Measurements from ENCODE around the gene IHH. TPM values are rescaled to one million over a fixed set of nuclear protein-coding genes. Genes with fewer than 3 reads are reported as not detected.

The IHH gene
- total RNA-seq, 1 experiment from 2014 or later = not detected

GRCh38 chr2:219018286-219018685 lies 42.4 kb downstream of the IHH start:
- Histone ChIP-seq H3K23ac (ENCODE audit: insufficient read length, low read depth, low read length) (no peak overlapping the region), H2BK15ac (ENCODE audit: low read depth, low read length) (no peak overlapping the region), H3K23me2 (ENCODE audit: insufficient read length, low read depth, low read length, poor library complexity, severe bottlenecking) (no peaks in the 10 kb centered on the region), H3K4ac (ENCODE audit: low read depth, low read length) (no peak overlapping the region), H3K4me2 (ENCODE audit: insufficient read depth, insufficient read length, low read length) (no peak overlapping the region), H3K56ac (ENCODE audit: insufficient read length, low read depth, low read length) (no peak overlapping the region), H3T11ph (ENCODE audit: low read length) (no peak overlapping the region), H2BK120ac (ENCODE audit: low read depth, low read length, poor library complexity, severe bottlenecking) (no peak overlapping the region), H3K27ac (ENCODE audit: insufficient read length, low read depth, low read length) (no peak overlapping the region), H3K79me2 (ENCODE audit: insufficient read depth, low read length) (no peaks in the 10 kb centered on the region), H4K8ac (replicated peaks; ENCODE audit: insufficient read length, low read depth, low read length) (no peak overlapping the region), H3K79me1 (ENCODE audit: insufficient read depth, low read depth, low read length, poor library complexity, severe bottlenecking) (no peaks in the 10 kb centered on the region), H3K18ac (ENCODE audit: insufficient read length, low read depth, low read length) (no peak overlapping the region), H4K20me1 (ENCODE audit: control insufficient read depth, insufficient read depth, insufficient read length) (no peaks in the 10 kb centered on the region), H2AK5ac (ENCODE audit: insufficient read length, low read length) (no peak overlapping the region), H3K9ac (ENCODE audit: extremely low read depth, insufficient read length, low read length) (no peak overlapping the region), H3K9me3 (ENCODE audit: control insufficient read depth, low read depth, low read length) (no peaks in the 10 kb centered on the region), H2BK5ac (ENCODE audit: insufficient read length, low read length) (no peak overlapping the region), H2BK20ac (ENCODE audit: low read depth, low read length, poor library complexity, severe bottlenecking) (no peak overlapping the region), H2AFZ (ENCODE audit: low read length) (no peak overlapping the region), H4K5ac (ENCODE audit: insufficient read length, low read depth, low read length) (no peak overlapping the region), H3K27me3 (ENCODE audit: insufficient read depth, low read length) (no peaks in the 10 kb centered on the region; the same call in 1 of the 2 replicates), H2BK12ac (ENCODE audit: insufficient read length, low read depth, low read length) (no peak overlapping the region), H3K4me1 (ENCODE audit: insufficient read depth, low read length) (no peaks in the 10 kb centered on the region), H4K91ac (ENCODE audit: insufficient read length, low read depth, low read length) (no peak overlapping the region), H3K14ac (ENCODE audit: insufficient read depth, low read length) (no peak overlapping the region)
- no CpG with 5 or more reads among the region's 7 CpGs for WGBS (ENCODE audit: extremely low coverage, insufficient read length, low lambda C conversion rate)
- H3K4me1 Mint-ChIP-seq = peaks cover 2 to 3% of the 10 kb centered on the region in 2 experiments; a peak in 3 of 4 replicates
- H3K36me3 Mint-ChIP-seq (ENCODE audit: insufficient read depth in 1 of 3, low read depth in 3 of 3) = no peaks in the 10 kb centered on the region
- H3K27ac Mint-ChIP-seq = no peak overlapping the region
- H3K4me3 Mint-ChIP-seq = no peak overlapping the region
- TF ChIP-seq, protein P1, sequence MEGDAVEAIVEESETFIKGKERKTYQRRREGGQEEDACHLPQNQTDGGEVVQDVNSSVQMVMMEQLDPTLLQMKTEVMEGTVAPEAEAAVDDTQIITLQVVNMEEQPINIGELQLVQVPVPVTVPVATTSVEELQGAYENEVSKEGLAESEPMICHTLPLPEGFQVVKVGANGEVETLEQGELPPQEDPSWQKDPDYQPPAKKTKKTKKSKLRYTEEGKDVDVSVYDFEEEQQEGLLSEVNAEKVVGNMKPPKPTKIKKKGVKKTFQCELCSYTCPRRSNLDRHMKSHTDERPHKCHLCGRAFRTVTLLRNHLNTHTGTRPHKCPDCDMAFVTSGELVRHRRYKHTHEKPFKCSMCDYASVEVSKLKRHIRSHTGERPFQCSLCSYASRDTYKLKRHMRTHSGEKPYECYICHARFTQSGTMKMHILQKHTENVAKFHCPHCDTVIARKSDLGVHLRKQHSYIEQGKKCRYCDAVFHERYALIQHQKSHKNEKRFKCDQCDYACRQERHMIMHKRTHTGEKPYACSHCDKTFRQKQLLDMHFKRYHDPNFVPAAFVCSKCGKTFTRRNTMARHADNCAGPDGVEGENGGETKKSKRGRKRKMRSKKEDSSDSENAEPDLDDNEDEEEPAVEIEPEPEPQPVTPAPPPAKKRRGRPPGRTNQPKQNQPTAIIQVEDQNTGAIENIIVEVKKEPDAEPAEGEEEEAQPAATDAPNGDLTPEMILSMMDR (conservative IDR thresholded peaks at IDR 0.05) = no peak
- H3K27me3 Mint-ChIP-seq (ENCODE audit: low read depth) = peaks cover 38% of the 10 kb centered on the region
- DNase-seq = no peak
- no peaks in the 10 kb centered on the region; a peak in 1 of 5 replicates for H3K9me3 Mint-ChIP-seq
